ENCODE data around the gene HUNK. TPM values are rescaled to one million over a fixed set of nuclear protein-coding genes. Genes with fewer than 3 reads are reported as not detected.

The HUNK gene
- total and polyA plus RNA-seq, 7 donors: 0.71 to 2.6 (median 1.5) TPM

DNA sequence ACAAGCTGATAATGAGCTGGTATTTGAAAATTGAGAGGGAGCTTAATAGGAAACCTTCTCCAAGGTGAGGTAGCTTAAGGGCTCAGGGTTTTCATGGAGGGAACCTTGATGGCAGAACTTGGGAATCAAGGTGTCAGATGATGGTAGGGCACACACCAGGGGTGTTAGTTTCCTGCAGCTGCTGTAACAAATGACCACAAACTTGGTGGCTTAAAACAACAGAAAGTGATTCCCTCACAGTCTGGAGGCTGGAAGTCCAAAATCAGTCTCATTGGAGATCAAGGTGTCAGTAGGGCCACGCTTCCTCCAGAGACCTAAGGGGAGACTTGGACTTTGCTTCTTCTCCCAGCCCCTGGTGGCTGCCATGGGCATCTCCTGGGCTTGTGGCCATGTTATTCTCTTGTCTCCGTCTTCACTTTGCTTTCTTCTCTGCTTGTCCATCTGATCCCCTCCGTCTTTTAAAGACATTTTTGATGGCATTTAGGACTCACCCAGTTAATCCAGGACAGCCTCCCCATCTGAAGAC lies 45.5 kb downstream of the HUNK start:
- intact Hi-C loops (cut with DNase I): no loop called here

DNA sequence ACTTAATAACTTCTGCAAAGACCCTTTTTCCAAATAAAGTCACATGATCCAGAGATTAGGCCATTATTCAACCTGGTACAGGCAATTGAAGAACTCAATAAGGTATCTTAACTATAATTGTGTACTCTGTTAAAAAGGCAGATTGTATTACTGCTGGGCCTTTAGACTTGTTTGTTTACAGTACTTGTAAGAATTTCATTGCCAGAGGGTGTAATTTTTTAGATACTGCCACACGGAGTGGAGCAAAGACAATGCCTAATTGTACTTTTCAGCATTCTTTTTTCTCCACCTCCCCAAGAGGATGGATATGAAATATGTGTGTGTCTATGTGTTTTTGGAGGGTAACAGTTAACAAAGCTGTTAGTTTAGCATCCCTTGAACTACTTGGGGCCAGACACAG lies 47.5 kb downstream of the HUNK start:
- H3K4me1 ChIP-seq: no peaks in the 10 kb centered on the region
- H3K9me3 ChIP-seq: no peaks in the 10 kb centered on the region
- DNase-seq: no peak
- TF ChIP-seq EP300 (IDR thresholded peaks at IDR 0.05): no peak
- TF ChIP-seq POLR2A (IDR thresholded peaks at IDR 0.05): no peak
- intact Hi-C loops (cut with DNase I): no loop called here
- no peaks in the 10 kb centered on the region for H3K27me3 ChIP-seq
- 13 to 57% methylated on average over 1 of the region's 1 CpG for WGBS, 2 donors
- H3K4me3 ChIP-seq: no peak overlapping the region
- H3K36me3 ChIP-seq: no peaks in the 10 kb centered on the region
- H3K27ac ChIP-seq: no peak overlapping the region

More for the DNA sequence above, 45.5 kb downstream of the HUNK start:
- Histone ChIP-seq H3K9me3 (no peaks in the 10 kb centered on the region), H3K4me1 (peaks cover 0 to 3% (median 0%) of the 10 kb centered on the region in 4 donors), H3K27ac (no peak overlapping the region), H3K36me3 (no peaks in the 10 kb centered on the region), H3K4me3 (no peak overlapping the region), H3K27me3 (no peaks in the 10 kb centered on the region)
- DNase-seq: no peak
- 90 to 96% methylated on average over 3 of the region's 3 CpGs for whole genome bisulfite sequencing, 2 donors
- TF ChIP-seq, protein P1, sequence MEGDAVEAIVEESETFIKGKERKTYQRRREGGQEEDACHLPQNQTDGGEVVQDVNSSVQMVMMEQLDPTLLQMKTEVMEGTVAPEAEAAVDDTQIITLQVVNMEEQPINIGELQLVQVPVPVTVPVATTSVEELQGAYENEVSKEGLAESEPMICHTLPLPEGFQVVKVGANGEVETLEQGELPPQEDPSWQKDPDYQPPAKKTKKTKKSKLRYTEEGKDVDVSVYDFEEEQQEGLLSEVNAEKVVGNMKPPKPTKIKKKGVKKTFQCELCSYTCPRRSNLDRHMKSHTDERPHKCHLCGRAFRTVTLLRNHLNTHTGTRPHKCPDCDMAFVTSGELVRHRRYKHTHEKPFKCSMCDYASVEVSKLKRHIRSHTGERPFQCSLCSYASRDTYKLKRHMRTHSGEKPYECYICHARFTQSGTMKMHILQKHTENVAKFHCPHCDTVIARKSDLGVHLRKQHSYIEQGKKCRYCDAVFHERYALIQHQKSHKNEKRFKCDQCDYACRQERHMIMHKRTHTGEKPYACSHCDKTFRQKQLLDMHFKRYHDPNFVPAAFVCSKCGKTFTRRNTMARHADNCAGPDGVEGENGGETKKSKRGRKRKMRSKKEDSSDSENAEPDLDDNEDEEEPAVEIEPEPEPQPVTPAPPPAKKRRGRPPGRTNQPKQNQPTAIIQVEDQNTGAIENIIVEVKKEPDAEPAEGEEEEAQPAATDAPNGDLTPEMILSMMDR (IDR thresholded peaks at IDR 0.05): no peak
- no peak for TF ChIP-seq POLR2AphosphoS5 (IDR thresholded peaks at IDR 0.05)
- TF ChIP-seq EP300 (IDR thresholded peaks at IDR 0.05): no peak
- TF ChIP-seq POLR2A (IDR thresholded peaks at IDR 0.05): no peak

DNA sequence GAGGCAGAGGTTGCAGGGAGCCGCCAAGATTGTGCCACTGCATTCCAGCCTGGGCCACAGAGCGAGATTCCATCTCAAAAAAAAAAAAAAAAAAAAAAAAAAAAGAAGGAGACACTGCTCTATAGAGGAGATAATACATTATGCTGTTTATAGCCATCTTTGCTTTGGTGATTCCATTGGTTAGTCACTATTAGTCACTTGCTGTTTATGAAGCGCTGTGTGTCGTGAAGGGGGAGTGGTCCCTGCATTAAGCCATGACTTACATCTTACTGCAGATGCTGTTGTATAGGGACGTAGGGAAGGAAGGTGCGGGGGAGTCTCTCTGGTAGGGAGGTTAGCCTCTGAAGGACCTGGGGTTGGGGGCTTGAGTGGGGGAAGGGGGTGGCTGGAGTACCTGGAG lies 48.3 kb downstream of the HUNK start:
- Histone ChIP-seq H3K27ac (no peak overlapping the region), H3K9me3 (no peaks in the 10 kb centered on the region), H3K36me3 (no peaks in the 10 kb centered on the region), H3K27me3 (no peaks in the 10 kb centered on the region), H3K4me3 (no peak overlapping the region), H3K4me1 (no peaks in the 10 kb centered on the region)
- intact Hi-C loops (cut with DNase I): no loop called here
- no peak for DNase-seq
- WGBS, 2 donors: 92 to 94% methylated on average over 6 of the region's 6 CpGs
- TF ChIP-seq EP300 (IDR thresholded peaks at IDR 0.05) (no peak), POLR2A (IDR thresholded peaks at IDR 0.05) (no peak), POLR2AphosphoS5 (IDR thresholded peaks at IDR 0.05) (no peak)

DNA sequence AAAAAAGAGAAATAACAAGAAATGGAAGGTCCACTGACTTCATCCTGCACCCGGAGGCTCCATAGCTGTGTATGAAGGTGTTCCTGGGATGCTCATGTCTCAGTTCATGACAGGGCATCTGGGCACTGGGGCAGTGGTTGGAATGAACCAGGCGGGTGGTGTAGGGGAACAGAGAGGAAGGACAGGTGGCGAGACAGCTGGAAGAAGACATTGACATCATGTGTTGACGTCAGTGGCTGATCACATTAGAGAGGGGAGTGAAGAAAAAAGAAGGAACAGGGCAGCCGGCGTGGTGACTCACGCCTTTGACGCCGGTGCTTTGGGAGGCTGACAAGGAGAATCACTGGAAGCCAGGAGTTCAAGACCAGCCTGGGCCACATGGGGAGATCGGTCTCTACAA lies 50.1 kb downstream of the HUNK start:
- intact Hi-C loops (cut with DNase I): no loop called here
- WGBS, 2 donors: 95 to 97% methylated on average over 10 of the region's 10 CpGs
- Histone ChIP-seq H3K4me1 (no peaks in the 10 kb centered on the region), H3K27me3 (no peaks in the 10 kb centered on the region), H3K4me3 (no peak overlapping the region), H3K9me3 (no peaks in the 10 kb centered on the region), H3K36me3 (no peaks in the 10 kb centered on the region), H3K27ac (no peak overlapping the region)
- TF ChIP-seq POLR2AphosphoS5 (IDR thresholded peaks at IDR 0.05) (no peak), EP300 (IDR thresholded peaks at IDR 0.05) (no peak), POLR2A (IDR thresholded peaks at IDR 0.05) (no peak)
- TF ChIP-seq, protein P1 (IDR thresholded peaks at IDR 0.05): no peak
- no peak for DNase-seq

DNA sequence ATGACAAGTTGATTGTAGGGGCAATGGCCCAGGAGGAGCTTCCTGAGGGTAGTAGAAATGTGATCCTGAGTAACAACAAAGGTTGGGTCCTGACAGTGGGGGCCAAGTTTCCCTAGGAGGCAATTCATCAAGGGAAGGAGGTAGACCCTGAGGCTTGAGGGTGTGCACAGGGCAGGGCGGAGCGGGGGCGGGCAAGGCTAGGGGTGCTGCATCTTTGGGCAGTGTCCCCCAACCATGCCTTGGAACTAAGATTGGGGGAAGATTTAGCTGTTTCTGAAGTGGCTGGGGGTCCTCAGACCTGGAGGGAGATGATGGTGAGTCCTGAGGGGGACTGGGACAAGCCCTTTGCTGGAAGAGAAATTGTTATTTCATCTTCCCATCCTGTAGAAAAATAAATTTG lies 50.9 kb downstream of the HUNK start:
- 99 to 100% methylated on average over 3 of the region's 3 CpGs for WGBS, 2 donors
- H3K4me1 ChIP-seq: peaks cover 0 to 6% (median 0%) of the 10 kb centered on the region in 4 donors
- H3K4me3 ChIP-seq: no peak overlapping the region
- TF ChIP-seq EP300 (IDR thresholded peaks at IDR 0.05) (no peak), POLR2AphosphoS5 (IDR thresholded peaks at IDR 0.05) (no peak), POLR2A (IDR thresholded peaks at IDR 0.05) (no peak)
- TF ChIP-seq, protein P1 (IDR thresholded peaks at IDR 0.05): no peak
- no peak overlapping the region for H3K27ac ChIP-seq
- H3K27me3 ChIP-seq: no peaks in the 10 kb centered on the region
- H3K36me3 ChIP-seq: no peaks in the 10 kb centered on the region
- intact Hi-C loops (cut with DNase I): no loop called here
- DNase-seq: no peak
- no peaks in the 10 kb centered on the region for H3K9me3 ChIP-seq

DNA sequence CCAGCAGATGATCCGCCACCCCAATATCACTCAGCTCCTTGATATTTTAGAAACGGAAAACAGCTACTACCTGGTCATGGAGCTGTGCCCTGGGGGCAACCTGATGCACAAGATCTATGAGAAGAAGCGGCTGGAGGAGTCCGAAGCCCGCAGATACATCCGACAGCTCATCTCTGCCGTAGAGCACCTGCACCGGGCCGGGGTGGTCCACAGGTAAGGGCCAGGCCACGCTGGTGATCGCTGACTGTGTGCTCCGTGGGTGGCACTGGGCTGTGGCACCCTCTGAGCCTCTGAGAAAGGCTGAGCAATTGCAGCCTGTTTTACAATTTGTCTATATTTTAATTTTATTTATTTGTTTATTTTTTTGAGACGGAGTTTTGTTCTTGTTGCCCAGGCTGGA lies 51.7 kb downstream of the HUNK start:
- no peaks in the 10 kb centered on the region for H3K27me3 ChIP-seq
- H3K36me3 ChIP-seq: no peaks in the 10 kb centered on the region
- intact Hi-C loops (cut with DNase I): no loop called here
- H3K4me3 ChIP-seq: no peak overlapping the region
- 94 to 96% methylated on average over 13 of the region's 13 CpGs for WGBS, 2 donors
- TF ChIP-seq EP300 (IDR thresholded peaks at IDR 0.05): no peak
- TF ChIP-seq POLR2AphosphoS5 (IDR thresholded peaks at IDR 0.05): no peak
- no peak for TF ChIP-seq POLR2A (IDR thresholded peaks at IDR 0.05)
- TF ChIP-seq, protein P1 (IDR thresholded peaks at IDR 0.05): no peak
- H3K9me3 ChIP-seq: no peaks in the 10 kb centered on the region
- no peak for DNase-seq
- peaks cover 0 to 6% (median 0%) of the 10 kb centered on the region in 4 donors for H3K4me1 ChIP-seq
- H3K27ac ChIP-seq: no peak overlapping the region

All from sigmoid colon (tissue), 7 donors.